ENCODE data around the gene CHCHD2.
"Not testable (repeated sequence)": the region's sequence is repeated elsewhere in the genome, so short reads cannot be mapped to it uniquely, and the experiment has no call there.

GRCh38 chr7:56112244-56112643, 6.0 kb upstream of the CHCHD2 start:
- TF ChIP-seq, protein P1, sequence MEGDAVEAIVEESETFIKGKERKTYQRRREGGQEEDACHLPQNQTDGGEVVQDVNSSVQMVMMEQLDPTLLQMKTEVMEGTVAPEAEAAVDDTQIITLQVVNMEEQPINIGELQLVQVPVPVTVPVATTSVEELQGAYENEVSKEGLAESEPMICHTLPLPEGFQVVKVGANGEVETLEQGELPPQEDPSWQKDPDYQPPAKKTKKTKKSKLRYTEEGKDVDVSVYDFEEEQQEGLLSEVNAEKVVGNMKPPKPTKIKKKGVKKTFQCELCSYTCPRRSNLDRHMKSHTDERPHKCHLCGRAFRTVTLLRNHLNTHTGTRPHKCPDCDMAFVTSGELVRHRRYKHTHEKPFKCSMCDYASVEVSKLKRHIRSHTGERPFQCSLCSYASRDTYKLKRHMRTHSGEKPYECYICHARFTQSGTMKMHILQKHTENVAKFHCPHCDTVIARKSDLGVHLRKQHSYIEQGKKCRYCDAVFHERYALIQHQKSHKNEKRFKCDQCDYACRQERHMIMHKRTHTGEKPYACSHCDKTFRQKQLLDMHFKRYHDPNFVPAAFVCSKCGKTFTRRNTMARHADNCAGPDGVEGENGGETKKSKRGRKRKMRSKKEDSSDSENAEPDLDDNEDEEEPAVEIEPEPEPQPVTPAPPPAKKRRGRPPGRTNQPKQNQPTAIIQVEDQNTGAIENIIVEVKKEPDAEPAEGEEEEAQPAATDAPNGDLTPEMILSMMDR (IDR thresholded peaks at IDR 0.05), result not testable (repeated sequence)
- TF ChIP-seq POLR2A (IDR thresholded peaks at IDR 0.05), result not testable (repeated sequence)

All from right lobe of liver (tissue), 4 donors.